ENCODE results near the gene GOLGA6L22.
"Not testable (repeated sequence)": the region's sequence is repeated elsewhere in the genome, so short reads cannot be mapped to it uniquely, and the experiment has no call there.

GOLGA6L22 gene, protein sequence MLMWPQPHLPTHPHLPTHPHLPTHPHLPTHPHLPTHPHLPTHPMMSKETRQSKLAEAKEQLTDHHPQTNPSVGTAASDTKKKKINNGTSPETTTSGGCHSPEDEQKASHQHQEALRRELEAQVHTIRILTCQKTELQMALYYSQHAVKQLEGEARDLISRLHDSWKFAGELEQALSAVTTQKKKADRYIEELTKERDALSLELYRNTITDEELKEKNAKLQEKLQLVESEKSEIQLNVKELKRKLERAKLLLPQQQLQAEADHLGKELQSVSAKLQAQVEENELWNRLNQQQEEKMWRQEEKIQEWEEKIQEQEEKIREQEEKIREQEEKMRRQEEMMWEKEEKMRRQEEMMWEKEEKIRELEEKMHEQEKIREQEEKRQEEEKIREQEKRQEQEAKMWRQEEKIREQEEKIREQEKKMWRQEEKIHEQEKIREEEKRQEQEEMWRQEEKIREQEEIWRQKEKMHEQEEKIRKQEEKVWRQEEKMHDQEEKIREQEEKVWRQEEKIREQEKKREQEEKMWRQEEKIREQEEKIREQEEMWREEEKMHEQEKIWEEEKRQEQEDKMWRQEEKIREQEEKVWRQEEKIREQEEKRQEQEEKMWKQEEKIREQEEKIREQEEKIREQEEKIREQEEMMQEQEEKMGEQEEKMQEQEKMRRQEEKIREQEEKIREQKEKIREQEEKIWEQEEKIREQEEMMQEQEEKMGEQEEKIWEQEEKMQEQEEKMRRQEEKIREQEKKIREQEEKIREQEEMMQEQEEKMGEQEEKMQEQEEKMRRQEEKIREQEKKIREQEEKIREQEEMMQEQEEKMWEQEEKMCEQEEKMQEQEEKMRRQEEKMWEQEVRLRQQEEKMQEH

DNA sequence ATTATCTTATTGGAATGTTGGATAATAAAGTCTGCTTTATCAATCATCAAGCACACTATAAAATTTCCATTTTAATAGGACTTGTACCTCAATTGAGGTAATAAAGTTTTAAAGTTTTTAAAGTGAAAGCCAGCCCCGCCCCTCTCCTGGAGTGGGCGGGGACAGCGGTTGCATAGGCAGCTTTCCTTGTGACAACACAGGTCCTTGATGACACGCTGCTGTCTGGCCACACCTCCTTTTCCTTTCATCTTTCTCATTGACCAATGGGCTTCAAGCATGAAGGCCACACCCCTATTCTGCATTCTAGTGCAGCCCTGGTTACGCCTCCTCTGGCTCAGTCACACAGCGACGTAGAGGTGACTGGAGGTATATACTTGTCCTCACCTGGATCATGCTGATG lies at the start of gene GOLGA6L22:
GOLGA6L22 (plus strand) TSS at position 301 of the 400 bp plus-strand sequence; CDS start at position 392, 91 bp downstream.
- DNase-seq (ENCODE audit: low spot score): not testable (repeated sequence)

DNA sequence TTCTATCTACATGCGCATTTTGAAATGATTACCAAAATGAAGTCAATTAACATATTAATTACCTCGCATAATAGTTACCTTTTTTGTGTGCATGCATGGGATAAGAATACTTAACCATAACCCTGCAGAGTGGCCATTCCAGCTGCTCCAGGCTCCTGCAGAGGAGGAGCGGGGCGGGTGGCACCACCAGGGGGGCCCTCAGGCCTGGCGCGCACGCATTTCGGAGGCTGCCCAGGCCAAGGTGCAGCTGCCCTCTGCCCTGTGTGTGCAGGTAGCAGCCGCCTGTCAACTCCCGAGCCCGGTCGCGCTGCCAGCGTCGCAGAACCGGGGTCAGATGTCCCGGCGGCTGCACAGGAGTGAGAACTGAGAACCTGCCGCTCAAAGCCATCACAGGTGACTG lies 41.4 kb upstream of the GOLGA6L22 start:
- DNase-seq (ENCODE audit: low spot score): not testable (repeated sequence)

DNA sequence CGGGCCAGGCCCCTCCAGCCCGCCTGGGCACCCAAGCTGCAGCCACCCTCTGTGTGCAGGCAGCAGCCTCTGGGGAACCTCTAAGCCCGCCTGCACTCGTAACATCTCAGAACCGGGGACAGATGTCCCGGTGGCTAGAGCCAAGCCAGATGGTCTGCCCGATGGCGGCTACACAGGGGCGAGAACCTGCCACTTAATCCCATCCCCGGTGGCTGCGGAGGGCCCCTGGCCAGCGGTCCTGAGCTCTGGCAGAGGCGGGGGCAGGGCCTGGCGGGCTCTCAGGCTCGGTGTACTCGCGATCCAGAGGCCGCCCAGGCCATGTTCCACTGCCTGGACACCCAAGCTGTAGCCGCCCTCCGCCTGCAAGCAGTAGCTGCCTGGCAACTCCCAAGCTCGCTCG lies 40.9 kb upstream of the GOLGA6L22 start:
- not testable (repeated sequence) for DNase-seq (ENCODE audit: low spot score)

DNA sequence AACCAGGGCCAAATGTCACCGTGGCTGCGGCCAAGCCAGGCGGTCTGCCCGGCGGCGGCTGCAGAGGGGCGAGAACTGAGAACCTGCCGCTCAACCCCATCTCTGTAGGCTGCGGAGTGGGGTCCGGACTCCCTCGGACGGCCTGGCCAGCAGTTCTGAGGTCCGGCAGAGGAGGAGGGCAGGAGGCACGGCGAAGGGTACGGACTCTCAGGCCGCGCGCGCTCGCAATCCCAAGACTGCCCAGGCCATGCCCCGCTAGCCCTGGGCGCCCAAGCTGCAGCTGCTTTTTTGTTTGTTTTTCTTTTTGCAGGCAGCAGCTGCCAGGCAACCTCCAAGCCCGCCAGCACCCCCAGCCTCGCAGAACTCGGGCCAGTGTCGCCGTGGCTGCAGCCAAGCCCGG lies 40.5 kb upstream of the GOLGA6L22 start:
- DNase-seq (ENCODE audit: low spot score): not testable (repeated sequence)

DNA sequence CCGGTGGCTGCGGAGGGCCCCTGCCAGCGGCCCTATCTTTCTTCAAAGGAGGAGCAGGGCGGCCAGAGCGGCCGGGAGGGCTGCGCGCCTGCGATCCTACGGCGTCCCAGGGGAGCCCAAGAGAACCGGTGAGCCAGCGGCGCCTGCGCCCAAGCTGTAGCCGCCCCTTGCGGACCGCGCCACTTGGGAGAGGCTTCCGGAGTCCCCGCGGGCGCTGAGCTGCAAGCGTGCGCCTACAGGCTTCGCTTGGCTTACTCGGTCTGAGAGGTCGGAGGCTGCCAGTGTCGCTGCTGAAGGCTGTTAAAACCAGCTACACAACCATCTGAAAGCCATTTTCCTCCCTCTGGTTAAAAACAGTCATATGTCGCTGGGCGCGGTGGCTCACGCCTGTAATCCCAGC lies 40.0 kb upstream of the GOLGA6L22 start:
- DNase-seq (ENCODE audit: low spot score): not testable (repeated sequence)

DNA sequence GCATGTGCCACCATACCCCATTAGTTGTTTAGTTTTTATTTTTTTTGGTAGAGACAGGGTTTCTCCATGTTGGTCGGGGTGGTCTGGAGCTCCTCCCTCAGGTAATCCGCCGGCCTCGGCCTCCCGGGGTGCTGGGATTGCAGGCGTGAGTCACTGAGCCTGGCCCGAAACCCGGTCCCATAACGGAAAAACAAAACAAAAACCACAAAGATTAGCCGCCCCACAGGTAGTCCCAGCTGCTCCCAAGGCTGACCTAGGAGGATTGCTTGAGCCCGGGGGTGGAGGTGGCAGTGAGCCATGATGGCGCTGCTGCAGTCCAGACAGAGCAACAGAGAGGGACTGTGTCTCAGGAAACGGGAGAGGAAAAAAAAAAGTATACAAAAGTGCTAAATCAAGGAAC lies 38.4 kb upstream of the GOLGA6L22 start:
- DNase-seq (ENCODE audit: low spot score): not testable (repeated sequence)

DNA sequence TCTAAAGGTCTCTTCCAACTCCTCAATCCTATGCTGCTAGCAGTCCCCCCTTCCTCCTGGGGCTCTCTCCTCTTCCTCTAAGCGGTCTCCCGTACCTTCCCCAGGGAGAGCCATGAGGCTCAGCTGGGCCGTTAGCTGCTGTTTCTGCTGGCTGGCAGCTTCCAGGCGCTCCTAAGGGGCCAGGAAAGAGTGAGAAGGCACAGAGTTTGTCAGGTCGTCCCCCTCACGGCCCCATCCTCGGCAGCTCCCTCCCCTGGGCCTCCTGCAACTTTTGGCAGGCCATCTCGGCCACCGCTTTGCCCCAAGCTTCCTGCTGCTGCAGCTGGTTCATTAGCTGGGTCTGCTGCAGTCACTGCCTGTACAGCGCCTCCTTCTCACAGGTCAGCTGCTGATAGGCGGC lies 29.3 kb upstream of the GOLGA6L22 start:
- not testable (repeated sequence) for DNase-seq (ENCODE audit: low spot score)

DNA sequence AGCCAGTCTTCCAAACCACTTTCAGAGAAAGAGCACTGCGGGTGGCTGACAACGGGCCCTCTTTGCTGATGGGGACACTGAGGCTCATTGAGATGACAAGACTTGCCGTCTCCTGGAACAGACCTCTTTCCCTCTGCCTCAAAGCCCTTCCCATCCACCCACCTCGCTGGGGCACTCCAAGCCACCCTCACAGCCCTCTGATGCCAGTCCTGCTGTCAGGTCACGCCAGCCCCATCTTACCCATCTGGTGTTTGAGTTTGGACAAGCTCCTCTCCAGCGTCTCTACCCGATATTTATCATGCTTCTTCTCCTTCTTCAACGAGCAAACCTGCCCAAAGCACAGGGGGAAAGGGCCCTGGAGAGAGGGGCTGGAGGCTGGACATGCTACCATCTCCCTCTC lies 27.0 kb upstream of the GOLGA6L22 start:
- not testable (repeated sequence) for DNase-seq (ENCODE audit: low spot score)

DNA sequence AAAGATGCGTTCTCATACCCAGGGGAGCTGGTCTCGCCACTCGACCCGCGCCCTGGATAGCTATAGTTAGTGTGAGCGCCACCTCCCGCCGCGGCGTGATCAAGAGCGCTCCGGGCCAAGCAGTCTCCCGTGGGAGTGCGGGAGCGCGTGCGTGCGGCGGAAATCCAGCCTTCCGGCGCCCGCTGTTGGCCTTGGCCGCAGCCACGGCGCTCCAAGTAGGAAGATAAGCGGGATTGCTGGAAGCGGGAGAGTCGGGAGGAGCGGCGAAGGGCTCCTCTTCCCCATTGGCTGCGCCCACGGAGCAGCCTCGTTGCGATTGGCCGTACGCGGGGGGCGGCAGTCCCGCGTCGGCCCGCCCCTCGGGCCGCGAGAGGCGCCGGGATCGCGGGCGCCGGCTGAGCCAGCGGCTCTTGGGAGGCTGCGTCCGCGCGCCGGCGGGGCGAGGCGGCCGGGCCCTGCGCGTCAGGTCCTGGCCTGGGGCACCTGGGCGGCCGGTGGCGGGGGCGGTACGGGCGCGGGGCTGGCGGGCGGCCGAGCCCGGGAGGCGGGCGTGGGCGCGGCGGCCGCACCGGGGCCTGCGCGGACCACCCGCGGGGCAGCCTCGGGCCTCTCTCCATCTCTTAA lies 35.9 kb downstream of the GOLGA6L22 start:
- DNase-seq (ENCODE audit: low spot score): peak; percentile 74

DNA sequence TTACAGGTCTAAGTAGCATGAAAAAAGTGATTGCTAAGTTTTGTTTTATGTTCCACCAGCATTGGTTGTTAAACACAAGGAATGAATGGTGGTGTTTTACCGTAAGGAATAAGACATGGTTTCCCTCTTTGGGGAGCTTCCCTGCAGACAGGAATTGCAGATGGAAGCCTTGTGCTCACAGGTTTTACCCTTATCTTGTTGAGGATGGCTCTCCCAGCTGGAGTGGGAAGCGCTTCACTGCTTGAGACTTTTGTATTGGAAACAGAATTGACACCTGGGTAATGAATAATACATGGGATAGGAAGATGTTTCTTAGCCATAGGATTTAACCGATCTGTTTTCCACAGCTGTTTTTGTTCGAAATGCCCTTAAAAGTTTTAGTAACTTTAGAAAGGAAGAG lies 38.5 kb downstream of the GOLGA6L22 start:
- not testable (repeated sequence) for DNase-seq (ENCODE audit: low spot score)

DNA sequence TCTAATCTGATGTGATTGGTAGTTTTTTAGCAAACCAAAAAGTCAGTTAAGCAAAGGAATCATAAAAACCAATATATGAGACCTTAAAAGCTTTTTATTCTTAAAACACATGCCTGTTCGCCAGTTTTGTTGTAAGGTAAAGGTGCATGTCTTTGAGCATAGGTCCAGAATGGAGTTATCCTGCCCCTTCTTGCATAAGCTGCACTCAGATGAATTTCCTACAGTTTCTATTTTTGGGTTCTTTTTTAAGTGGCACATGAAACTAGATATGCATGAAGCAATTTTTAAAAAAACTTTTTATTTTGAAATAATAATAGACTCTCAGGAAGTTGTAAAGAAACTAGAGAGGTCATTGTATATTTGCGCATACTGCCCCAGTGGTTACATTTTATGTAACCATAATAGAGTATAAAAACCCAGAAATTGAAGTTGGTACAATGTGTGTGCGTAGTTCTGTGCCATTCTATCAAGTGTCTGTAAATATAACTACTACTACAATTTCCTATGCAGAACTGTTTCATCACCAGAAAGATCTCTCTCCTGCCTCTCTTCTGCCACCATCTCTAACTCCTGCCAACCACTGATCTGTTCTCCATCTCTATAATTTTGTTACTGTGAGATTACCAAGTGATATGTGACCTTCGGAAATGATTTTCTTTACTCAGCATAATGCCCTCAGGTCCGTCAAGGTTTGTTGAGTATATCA lies 39.7 kb downstream of the GOLGA6L22 start:
- not testable (repeated sequence) for DNase-seq (ENCODE audit: low spot score)

DNA sequence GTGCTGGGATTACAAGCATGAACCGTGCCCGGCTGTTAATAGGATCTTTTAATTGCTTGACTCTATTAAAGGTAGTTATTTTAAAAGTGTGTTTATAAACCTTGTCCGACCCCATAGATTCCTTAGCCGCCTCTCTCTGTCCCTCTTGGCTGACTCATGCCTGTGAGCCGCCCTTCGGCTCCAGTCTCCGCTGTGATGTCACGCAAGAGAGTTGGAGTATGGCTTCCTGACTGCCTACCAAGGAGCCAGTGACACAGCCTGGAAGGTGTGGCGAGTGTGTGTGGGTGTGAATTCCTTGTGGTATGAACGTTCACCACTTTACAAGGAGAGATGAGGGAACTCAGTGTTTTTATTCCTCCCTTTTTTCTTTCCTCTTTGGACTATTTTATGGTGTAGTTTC lies 43.6 kb downstream of the GOLGA6L22 start:
- not testable (repeated sequence) for DNase-seq (ENCODE audit: low spot score)

DNA sequence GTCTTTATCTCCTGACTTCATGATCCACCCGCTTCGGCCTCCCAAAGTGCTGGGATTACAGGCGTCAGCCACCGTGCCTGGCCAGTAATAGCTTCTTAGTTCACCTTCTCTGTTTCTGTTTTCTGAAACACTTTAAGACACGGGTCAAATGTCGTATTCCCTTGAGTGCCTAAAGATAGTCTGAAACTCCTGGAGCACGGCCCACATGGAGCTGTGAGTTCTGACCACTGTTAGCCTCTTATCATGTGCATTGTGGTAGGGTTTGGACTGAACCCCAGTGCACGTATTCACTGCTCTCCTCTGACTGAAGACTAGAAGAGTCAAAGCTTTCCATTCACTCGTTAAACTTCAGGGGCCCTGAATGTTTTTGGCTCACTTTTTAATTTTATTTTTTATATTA lies 48.3 kb downstream of the GOLGA6L22 start:
- not testable (repeated sequence) for DNase-seq (ENCODE audit: low spot score)

DNA sequence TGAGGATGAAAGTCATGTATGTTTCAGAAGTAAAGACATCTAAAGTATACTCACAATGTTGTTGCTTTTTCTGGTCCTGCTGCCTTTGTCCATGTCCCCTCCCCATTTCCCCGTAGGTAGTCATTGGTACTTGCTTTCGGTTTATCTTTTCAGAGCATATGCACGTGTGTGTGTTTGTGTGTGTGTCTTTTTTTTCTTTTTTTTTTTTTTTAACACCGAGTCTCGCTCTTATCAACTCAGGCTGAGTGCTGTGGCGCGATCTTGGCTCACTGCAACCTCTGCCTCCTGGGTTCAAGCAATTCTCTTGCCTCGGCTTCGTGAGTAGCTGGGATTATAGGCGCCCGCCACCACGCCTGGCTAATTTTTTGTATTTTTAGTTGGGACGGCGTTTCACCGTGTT lies 57.4 kb downstream of the GOLGA6L22 start:
- not testable (repeated sequence) for DNase-seq (ENCODE audit: low spot score)

Data from pons (tissue), 1 donor.